ENCODE measurements around the gene CDYL2.

Gene CDYL2

GRCh38 chr16:80620736-80621605 lies 183.4 kb downstream of the CDYL2 start:
- Mint-ChIP-seq H3K4me3 (no peak overlapping the region), H3K36me3 (ENCODE audit: insufficient read depth) (peaks cover 2% of the 10 kb centered on the region), H3K27me3 (no peaks in the 10 kb centered on the region), H3K9me3 (no peaks in the 10 kb centered on the region), H3K27ac (ENCODE audit: low read depth) (no peak overlapping the region), H3K4me1 (no peaks in the 10 kb centered on the region)
- ATAC-seq (replicated peaks; ENCODE audit: extremely low read depth, poor library complexity, severe bottlenecking) (no peak), DNase-seq (ENCODE audit: low spot score in 2 of 2) (no peak)

- Mint-ChIP-seq H3K9me3 (no peaks in the 10 kb centered on the region), H3K4me3 (no peak overlapping the region), H3K27me3 (no peaks in the 10 kb centered on the region), H3K36me3 (ENCODE audit: insufficient read depth) (peaks cover 2% of the 10 kb centered on the region), H3K27ac (ENCODE audit: low read depth) (no peak overlapping the region), H3K4me1 (no peaks in the 10 kb centered on the region)
- ATAC-seq (replicated peaks; ENCODE audit: extremely low read depth, poor library complexity, severe bottlenecking): no peak
- no peak for DNase-seq (ENCODE audit: low spot score in 2 of 2)
These were observed 184.6 kb downstream of the CDYL2 start for GRCh38 chr16:80619824-80620223.

DNA sequence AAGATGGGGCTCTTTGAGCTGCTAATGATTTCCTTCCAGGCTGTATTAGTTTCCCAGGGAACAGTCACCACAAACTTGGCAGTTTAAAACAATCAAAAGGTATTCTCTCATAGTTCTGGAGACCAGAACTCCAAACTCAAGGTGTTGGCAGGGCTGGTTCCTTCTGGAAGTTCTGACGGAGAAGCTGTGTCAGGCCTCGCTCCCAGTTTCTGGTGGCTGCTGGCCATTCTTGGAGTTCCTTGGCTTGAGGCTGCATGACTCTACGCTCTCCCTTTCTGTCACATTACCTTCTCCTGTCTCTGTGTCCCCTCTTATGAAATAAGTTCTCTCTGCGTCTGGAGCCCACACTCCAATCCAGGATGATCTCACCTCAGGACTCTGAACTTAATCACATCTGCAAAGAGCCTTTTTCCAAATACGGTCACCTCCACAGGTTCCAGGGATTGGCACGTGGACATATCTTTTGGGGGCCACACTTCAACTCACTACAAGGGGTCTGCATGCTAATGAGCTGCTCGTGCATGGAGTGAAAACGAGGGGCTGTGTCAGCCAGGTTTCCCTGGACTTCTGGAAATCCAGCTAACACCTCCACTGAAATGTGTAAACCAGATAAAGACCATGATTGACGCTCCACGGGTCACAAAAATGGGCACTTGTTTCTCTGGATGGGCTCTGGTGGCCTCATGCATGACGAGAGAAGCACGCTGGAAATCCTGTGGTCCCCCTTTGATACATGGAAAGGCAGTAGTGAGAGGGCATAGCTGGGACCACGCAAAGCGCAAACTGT lies 185.3 kb downstream of the CDYL2 start:
- Mint-ChIP-seq H3K36me3 (ENCODE audit: insufficient read depth) (peaks cover 4% of the 10 kb centered on the region), H3K27ac (ENCODE audit: low read depth) (no peak overlapping the region), H3K4me1 (no peaks in the 10 kb centered on the region), H3K27me3 (no peaks in the 10 kb centered on the region), H3K4me3 (no peak overlapping the region), H3K9me3 (no peaks in the 10 kb centered on the region)
- DNase-seq (ENCODE audit: low spot score in 2 of 2) (no peak), ATAC-seq (replicated peaks; ENCODE audit: extremely low read depth, poor library complexity, severe bottlenecking) (no peak)

GRCh38 chr16:80616362-80616761 lies 188.0 kb downstream of the CDYL2 start:
- DNase-seq (ENCODE audit: low spot score in 2 of 2) (no peak), ATAC-seq (replicated peaks; ENCODE audit: extremely low read depth, poor library complexity, severe bottlenecking) (no peak)
- H3K27ac Mint-ChIP-seq (ENCODE audit: low read depth): no peak overlapping the region
- peaks cover 4% of the 10 kb centered on the region for H3K36me3 Mint-ChIP-seq (ENCODE audit: insufficient read depth)
- H3K4me1 Mint-ChIP-seq: no peaks in the 10 kb centered on the region
- H3K27me3 Mint-ChIP-seq: no peaks in the 10 kb centered on the region
- no peaks in the 10 kb centered on the region for H3K9me3 Mint-ChIP-seq
- no peak overlapping the region for H3K4me3 Mint-ChIP-seq

GRCh38 chr16:80615735-80616134 lies 188.7 kb downstream of the CDYL2 start:
- no peak for DNase-seq (ENCODE audit: low spot score in 2 of 2)
- no peak overlapping the region for H3K4me3 Mint-ChIP-seq
- H3K36me3 Mint-ChIP-seq (ENCODE audit: insufficient read depth): peaks cover 6% of the 10 kb centered on the region
- H3K27ac Mint-ChIP-seq (ENCODE audit: low read depth): no peak overlapping the region
- no peak for ATAC-seq (replicated peaks; ENCODE audit: extremely low read depth, poor library complexity, severe bottlenecking)
- no peaks in the 10 kb centered on the region for H3K9me3 Mint-ChIP-seq
- no peaks in the 10 kb centered on the region for H3K4me1 Mint-ChIP-seq
- no peaks in the 10 kb centered on the region for H3K27me3 Mint-ChIP-seq

DNA sequence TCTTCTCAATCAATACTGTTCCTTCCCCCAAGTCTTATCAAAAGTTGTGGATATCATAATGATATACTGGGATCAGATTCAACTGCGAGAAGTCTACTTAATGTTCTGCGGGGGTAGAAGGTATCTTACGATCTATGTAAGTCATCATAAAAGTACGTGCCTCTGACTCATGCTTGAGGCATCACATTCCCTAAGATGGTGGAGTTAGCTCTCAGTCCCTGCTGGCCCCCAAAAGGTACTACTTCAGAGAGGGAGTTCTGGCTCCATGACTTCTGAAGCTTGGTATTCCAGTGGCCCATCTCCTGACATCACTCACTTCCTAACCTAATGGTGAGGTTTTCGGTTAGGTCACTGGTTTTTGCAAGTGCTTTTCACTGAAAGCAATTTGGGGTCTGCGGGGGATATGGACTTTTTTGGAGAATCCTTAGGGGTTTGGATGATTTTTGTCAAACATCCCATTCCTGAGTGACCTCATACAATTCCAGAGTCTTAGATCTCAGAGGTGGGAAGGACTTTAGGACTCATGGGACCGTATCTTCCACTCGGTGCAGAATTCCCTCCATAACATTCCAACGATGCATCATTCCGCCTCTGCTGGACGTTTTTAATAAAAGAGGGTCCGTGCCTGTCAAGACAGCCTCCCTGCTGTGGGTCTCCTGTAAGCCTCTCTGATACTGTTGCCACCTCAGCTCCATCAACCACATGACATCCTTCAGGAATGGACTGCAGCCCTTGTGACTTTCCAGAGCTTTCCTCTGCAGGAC lies 189.3 kb downstream of the CDYL2 start:
- no peak overlapping the region for H3K4me3 Mint-ChIP-seq
- DNase-seq (ENCODE audit: low spot score in 2 of 2): no peak
- no peak overlapping the region for H3K27ac Mint-ChIP-seq (ENCODE audit: low read depth)
- peaks cover 9% of the 10 kb centered on the region for H3K36me3 Mint-ChIP-seq (ENCODE audit: insufficient read depth)
- no peaks in the 10 kb centered on the region for H3K9me3 Mint-ChIP-seq
- ATAC-seq (replicated peaks; ENCODE audit: extremely low read depth, poor library complexity, severe bottlenecking): no peak
- no peaks in the 10 kb centered on the region for H3K27me3 Mint-ChIP-seq
- no peaks in the 10 kb centered on the region for H3K4me1 Mint-ChIP-seq

GRCh38 chr16:80612461-80613017 lies 191.9 kb downstream of the CDYL2 start:
- no peak for ATAC-seq (replicated peaks; ENCODE audit: extremely low read depth, poor library complexity, severe bottlenecking)
- Mint-ChIP-seq H3K27me3 (no peaks in the 10 kb centered on the region), H3K4me3 (no peak overlapping the region), H3K36me3 (ENCODE audit: insufficient read depth) (peaks cover 9% of the 10 kb centered on the region), H3K4me1 (peaks cover 9% of the 10 kb centered on the region), H3K27ac (ENCODE audit: low read depth) (no peak overlapping the region), H3K9me3 (no peaks in the 10 kb centered on the region)
- no peak for DNase-seq (ENCODE audit: low spot score in 2 of 2)

DNA sequence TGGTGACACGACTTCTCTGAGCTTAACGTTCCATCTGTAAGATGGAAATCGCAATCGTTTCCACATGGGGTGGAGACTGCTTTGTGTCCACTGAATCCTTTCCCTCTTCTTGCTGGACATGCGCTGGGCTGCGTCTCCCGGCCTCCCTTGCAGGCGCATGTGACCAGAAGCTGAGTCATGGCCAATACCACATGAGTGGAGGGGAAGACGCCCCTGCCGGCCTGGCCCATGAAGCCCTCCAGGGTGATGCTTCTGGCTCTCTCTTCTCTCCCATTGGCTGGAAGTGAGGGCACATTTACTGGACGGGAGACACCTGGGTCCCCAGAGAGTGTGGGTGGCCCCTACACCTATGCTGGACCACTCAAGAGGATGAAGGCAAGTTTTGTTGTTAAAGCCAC lies 192.5 kb downstream of the CDYL2 start:
- ATAC-seq (replicated peaks; ENCODE audit: extremely low read depth, poor library complexity, severe bottlenecking) (no peak), DNase-seq (ENCODE audit: low spot score in 2 of 2) (no peak)
- H3K36me3 Mint-ChIP-seq (ENCODE audit: insufficient read depth): peaks cover 9% of the 10 kb centered on the region
- peaks cover 15% of the 10 kb centered on the region for H3K4me1 Mint-ChIP-seq
- H3K27me3 Mint-ChIP-seq: no peaks in the 10 kb centered on the region
- H3K4me3 Mint-ChIP-seq: no peak overlapping the region
- no peaks in the 10 kb centered on the region for H3K9me3 Mint-ChIP-seq
- no peak overlapping the region for H3K27ac Mint-ChIP-seq (ENCODE audit: low read depth)

DNA sequence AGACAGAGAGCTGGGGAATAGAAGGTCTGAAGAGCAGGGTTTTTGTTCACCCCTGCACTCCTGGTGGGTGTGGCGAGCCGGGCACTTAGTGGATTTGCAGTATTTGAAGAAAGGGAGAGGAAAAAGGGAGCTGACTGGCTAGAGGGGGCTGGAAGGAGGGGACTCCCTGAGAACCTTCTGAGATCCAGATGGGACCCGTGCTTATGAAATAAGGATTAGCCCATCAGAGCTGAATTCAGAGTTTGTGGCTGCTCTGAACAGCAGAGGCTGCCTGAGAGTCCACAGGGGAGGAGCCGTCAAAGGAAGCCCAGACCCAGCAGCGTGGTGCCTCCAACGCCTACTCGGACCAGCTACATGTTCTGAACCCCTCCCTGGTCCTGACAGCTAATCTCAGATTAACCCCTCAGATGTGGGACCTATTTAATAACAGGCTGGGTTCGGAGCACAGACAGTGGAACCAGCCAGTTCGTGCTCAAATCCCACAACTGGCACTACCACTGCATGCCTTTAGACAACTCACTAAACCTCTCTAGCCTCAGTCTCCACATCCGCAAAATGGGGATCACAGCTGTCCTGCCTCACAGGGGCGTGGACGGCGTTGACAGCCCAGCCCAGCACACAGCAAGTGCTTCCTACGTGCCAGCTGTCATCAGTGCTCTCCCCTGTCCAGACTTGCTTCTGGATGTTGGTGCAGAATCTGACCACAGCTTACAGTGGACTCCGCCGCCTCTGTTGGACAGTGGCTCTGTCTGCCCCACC lies 193.0 kb downstream of the CDYL2 start:
- Mint-ChIP-seq H3K36me3 (ENCODE audit: insufficient read depth) (peaks cover 10% of the 10 kb centered on the region), H3K4me3 (no peak overlapping the region), H3K4me1 (peaks cover 21% of the 10 kb centered on the region), H3K27ac (ENCODE audit: low read depth) (no peak overlapping the region), H3K27me3 (no peaks in the 10 kb centered on the region), H3K9me3 (no peaks in the 10 kb centered on the region)
- no peak for DNase-seq (ENCODE audit: low spot score in 2 of 2)
- ATAC-seq (replicated peaks; ENCODE audit: extremely low read depth, poor library complexity, severe bottlenecking): no peak

DNA sequence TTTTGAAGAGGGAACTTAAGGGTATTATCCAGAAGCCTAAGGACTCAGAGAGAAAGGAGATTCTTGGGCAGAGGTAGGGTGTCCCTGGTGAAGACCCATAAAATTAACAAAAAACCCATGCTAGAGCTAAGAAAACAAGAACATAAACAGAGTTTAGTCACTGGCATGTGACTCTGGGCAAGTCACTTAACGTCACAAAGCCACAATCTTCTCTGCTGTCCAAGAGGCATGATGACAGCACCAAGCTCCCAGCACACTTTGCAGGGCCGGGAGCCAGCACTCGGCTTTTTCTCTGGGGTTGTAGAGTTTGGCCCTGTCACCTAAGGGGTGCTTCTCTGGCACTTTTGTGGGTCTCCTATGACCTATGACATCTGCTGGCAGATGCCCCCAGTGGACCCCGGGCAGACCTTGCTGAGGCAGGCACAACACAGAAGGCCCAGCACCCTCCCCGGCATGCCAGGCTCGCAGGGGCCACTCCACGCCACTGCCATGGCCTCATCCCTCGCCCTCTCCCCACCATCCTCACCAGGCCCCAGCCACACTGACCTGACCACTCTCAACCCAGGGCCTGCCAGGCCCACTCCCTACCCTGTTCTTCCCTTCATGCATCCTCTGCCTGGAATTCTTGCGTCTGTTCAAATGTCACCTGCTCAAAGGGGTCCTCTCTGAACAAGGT lies 193.8 kb downstream of the CDYL2 start:
- Mint-ChIP-seq H3K4me3 (no peak overlapping the region), H3K4me1 (peaks cover 24% of the 10 kb centered on the region), H3K9me3 (no peaks in the 10 kb centered on the region), H3K36me3 (ENCODE audit: insufficient read depth) (peaks cover 9% of the 10 kb centered on the region), H3K27ac (ENCODE audit: low read depth) (no peak overlapping the region), H3K27me3 (no peaks in the 10 kb centered on the region)
- DNase-seq (ENCODE audit: low spot score in 2 of 2) (no peak), ATAC-seq (replicated peaks; ENCODE audit: extremely low read depth, poor library complexity, severe bottlenecking) (no peak)

- Mint-ChIP-seq H3K4me3 (no peak overlapping the region), H3K27ac (ENCODE audit: low read depth) (no peak overlapping the region), H3K27me3 (no peaks in the 10 kb centered on the region), H3K36me3 (ENCODE audit: insufficient read depth) (peaks cover 8% of the 10 kb centered on the region), H3K4me1 (peaks cover 24% of the 10 kb centered on the region), H3K9me3 (no peaks in the 10 kb centered on the region)
- DNase-seq (ENCODE audit: low spot score in 2 of 2) (no peak), ATAC-seq (replicated peaks; ENCODE audit: extremely low read depth, poor library complexity, severe bottlenecking) (no peak)
These were observed 195.5 kb downstream of the CDYL2 start for GRCh38 chr16:80608946-80609345.
